WERI-Rb-1 (cell line): ENCODE data around the gene KCNMA1.

Experiments used
- DNase-seq: peaks from one replicate; pipeline ENCODE4 v3.0.0-alpha.2; 2020
- H3K27ac ChIP-seq: fragments of 250-450 bp; sonication (Bioruptor Pico); 2 replicates; pipeline ENCODE4 v1.5.1; 2020; ENCODE audit warnings: mild to moderate bottlenecking, moderate library complexity
- H3K27me3 ChIP-seq: fragments of 250-450 bp; sonication (Bioruptor Pico); 2 replicates; pipeline ENCODE4 v1.5.1; 2021; ENCODE audit warnings: mild to moderate bottlenecking, low read depth, moderate library complexity; ENCODE audit not compliant: insufficient read depth, severe bottlenecking
- H3K36me3 ChIP-seq: fragments of 250-450 bp; sonication (Bioruptor Pico); 2 replicates; pipeline ENCODE4 v1.5.1; 2020; ENCODE audit warnings: mild to moderate bottlenecking, moderate library complexity
- H3K4me3 ChIP-seq: 2 replicates; pipeline ENCODE4 v1.5.1; 2011; ENCODE audit warnings: low read depth, mild to moderate bottlenecking, control low read depth, low read length
- H3K9me3 ChIP-seq: fragments of 250-450 bp; sonication (Bioruptor Pico); 2 replicates; pipeline ENCODE4 v1.5.1; 2021; ENCODE audit warnings: mild to moderate bottlenecking, moderate library complexity; ENCODE audit not compliant: severe bottlenecking
- TF ChIP-seq, protein P1 (sequence below): IDR thresholded peaks from 2 replicates; pipeline ENCODE4 v1.5.1; 2011; ENCODE audit warnings: low read depth, mild to moderate bottlenecking, control low read depth, inconsistent platforms, low read length

KCNMA1 gene

DNA sequence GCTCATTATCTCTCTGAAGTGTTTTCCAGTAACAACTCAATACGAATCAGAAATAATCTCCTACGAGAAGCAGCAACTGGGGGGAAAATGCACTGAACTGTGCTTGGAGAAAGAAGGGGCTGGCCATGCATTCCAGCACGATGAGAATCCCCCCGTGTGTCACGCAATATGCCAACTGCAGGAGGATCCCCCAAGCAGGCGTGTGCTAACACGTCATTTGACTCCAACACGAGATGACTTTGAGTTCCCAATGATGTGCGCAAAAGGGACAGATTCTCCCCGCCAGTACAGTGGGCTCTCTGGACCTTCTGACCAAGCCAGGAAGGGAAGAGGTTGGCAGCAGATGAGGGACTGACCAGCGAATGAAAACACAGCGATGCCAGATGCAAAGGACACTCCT, 105.5 kb downstream of the KCNMA1 start:
- TF ChIP-seq, protein P1, sequence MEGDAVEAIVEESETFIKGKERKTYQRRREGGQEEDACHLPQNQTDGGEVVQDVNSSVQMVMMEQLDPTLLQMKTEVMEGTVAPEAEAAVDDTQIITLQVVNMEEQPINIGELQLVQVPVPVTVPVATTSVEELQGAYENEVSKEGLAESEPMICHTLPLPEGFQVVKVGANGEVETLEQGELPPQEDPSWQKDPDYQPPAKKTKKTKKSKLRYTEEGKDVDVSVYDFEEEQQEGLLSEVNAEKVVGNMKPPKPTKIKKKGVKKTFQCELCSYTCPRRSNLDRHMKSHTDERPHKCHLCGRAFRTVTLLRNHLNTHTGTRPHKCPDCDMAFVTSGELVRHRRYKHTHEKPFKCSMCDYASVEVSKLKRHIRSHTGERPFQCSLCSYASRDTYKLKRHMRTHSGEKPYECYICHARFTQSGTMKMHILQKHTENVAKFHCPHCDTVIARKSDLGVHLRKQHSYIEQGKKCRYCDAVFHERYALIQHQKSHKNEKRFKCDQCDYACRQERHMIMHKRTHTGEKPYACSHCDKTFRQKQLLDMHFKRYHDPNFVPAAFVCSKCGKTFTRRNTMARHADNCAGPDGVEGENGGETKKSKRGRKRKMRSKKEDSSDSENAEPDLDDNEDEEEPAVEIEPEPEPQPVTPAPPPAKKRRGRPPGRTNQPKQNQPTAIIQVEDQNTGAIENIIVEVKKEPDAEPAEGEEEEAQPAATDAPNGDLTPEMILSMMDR, result no peak
- no peaks in the 10 kb centered on the region for H3K27me3 ChIP-seq
- no peak overlapping the region for H3K27ac ChIP-seq
- no peak overlapping the region for H3K4me3 ChIP-seq
- no peaks in the 10 kb centered on the region for H3K9me3 ChIP-seq
- no peak for DNase-seq
- H3K36me3 ChIP-seq, result no peaks in the 10 kb centered on the region

DNA sequence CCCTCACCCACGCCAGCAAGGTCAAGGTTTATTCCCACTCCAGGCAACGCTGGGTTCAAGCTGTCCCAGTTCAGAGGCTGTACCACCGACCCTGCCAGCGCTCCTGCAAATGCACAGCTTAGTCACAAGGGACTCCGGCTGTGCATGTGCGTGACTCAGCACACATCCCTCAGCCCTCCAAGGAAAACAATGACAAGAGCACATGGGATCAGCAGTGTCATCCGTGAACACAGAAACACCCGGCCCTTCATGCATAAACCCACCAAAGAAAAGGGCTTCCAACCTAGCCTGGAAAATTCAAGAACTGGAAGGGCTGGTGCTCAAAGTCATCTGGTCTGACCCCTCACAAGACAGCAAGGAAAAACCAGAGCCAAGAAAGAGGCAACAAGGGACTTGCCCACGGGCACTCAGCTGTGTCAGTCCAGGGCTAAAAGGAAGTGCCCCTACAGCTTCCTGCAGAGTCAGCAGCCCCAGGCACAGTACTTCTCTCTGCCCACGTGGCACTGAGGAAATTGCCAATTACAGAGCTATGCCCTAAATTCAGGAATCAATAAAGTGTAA, 106.1 kb downstream of the KCNMA1 start:
- no peaks in the 10 kb centered on the region for H3K36me3 ChIP-seq
- H3K9me3 ChIP-seq, result no peaks in the 10 kb centered on the region
- peak; percentile 84 for DNase-seq
- H3K4me3 ChIP-seq, result no peak overlapping the region
- no peaks in the 10 kb centered on the region for H3K27me3 ChIP-seq
- peak overlapping the region; percentile 10 for H3K27ac ChIP-seq
- TF ChIP-seq, protein P1, result no peak

DNA sequence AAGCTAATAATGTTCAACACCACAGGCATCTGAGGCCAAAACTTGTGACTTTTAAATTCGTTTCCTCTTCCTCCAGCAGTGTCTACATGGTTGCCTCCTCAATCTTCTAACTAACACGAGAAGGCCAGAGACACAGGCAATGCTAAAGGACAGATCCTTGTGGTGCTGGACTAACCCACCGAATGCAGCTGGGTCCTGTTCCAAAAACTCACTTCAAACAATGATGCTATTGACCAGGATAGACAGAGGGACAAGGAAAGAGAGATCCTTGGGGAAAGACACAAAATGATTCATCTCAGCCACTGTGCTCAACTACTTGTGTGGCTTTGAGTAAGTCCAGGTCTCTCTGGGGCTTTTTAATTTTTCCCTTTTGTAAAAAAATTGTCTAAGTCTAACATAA, 107.6 kb downstream of the KCNMA1 start:
- Histone ChIP-seq H3K27ac (no peak overlapping the region), H3K4me3 (no peak overlapping the region), H3K27me3 (no peaks in the 10 kb centered on the region), H3K9me3 (no peaks in the 10 kb centered on the region), H3K36me3 (no peaks in the 10 kb centered on the region)
- DNase-seq, result no peak
- TF ChIP-seq, protein P1, result no peak

DNA sequence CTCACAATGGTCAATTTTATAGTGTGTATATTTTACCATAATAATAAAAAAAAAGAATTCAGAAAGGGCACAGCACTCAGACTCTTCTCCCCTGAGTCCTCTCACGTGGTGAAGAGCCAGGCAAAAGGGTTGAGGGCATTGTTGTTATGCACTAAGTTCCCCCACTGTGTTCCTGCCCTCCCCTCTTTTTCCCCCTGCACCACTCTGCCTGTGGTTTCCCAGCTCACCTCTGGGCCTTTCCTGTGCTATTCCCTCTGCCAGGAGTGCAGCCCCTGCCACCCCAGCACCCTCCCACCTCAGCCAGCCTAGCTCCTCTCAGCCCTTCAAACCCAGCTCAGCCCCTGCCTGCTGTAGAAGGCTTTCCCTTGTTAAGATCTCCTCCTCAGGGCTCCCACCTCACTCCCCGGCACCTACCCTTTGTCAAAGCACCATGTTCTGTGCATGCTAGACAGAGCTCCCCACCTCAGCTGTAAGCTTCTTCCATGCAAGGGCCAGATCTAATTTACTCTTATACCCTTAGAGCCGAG, 108.5 kb downstream of the KCNMA1 start:
- no peaks in the 10 kb centered on the region for H3K36me3 ChIP-seq
- H3K9me3 ChIP-seq, result no peaks in the 10 kb centered on the region
- no peak overlapping the region for H3K27ac ChIP-seq
- TF ChIP-seq, protein P1, result no peak
- DNase-seq, result no peak
- no peaks in the 10 kb centered on the region for H3K27me3 ChIP-seq
- no peak overlapping the region for H3K4me3 ChIP-seq

DNA sequence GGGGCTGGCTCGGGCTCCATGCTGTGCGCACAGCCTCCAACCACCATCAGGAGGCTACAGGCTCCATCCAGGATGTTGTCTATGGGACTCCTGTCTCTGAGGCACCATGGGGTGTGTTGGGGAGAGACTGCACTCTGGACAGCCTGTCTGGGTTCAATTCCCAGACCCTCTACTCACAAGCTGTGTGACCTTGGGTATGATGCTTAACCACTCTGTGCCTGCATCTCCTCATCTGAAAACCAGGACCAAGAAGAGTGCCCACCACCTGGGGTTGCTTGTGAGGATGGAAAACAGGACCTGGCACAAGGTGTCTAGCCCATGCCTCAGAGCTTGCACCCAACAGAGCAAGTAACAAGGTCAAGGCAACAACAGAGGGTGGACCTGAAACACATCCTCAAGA, 109.8 kb downstream of the KCNMA1 start:
- no peaks in the 10 kb centered on the region for H3K36me3 ChIP-seq
- no peaks in the 10 kb centered on the region for H3K9me3 ChIP-seq
- no peak for DNase-seq
- TF ChIP-seq, protein P1, result no peak
- no peak overlapping the region for H3K4me3 ChIP-seq
- H3K27ac ChIP-seq, result no peak overlapping the region
- H3K27me3 ChIP-seq, result no peaks in the 10 kb centered on the region
